Endodermal cell (in vitro differentiated cells): ENCODE measurements around the gene TP53INP2. TPM values are rescaled to one million over a fixed set of nuclear protein-coding genes. Genes with fewer than 3 reads are reported as not detected.

ENCODE experiments used
- DNase-seq: peaks from one replicate; pipeline ENCODE4 v3.0.0-alpha.2; 2017
- H3K27ac ChIP-seq: 2 replicates; pipeline ENCODE4 v1.5.1; 2013; ENCODE audit warnings: mild to moderate bottlenecking, low read depth, low read length, moderate library complexity
- H3K27me3 ChIP-seq: 2 replicates; pipeline ENCODE4 v1.6.1; 2013; ENCODE audit warnings: mild to moderate bottlenecking, low read length, moderate library complexity; ENCODE audit not compliant: insufficient read depth, control insufficient read depth, poor library complexity, severe bottlenecking
- H3K36me3 ChIP-seq: 2 replicates; pipeline ENCODE4 v1.7.0; 2013; ENCODE audit warnings: mild to moderate bottlenecking, low read length, moderate library complexity; ENCODE audit not compliant: control insufficient read depth, insufficient read depth
- H3K4me1 ChIP-seq: one replicate; pipeline ENCODE4 v1.7.0; 2013; ENCODE audit warnings: low read length; ENCODE audit not compliant: control insufficient read depth, insufficient read depth
- H3K4me3 ChIP-seq: 2 replicates; pipeline ENCODE4 v1.5.1; 2013; ENCODE audit warnings: mild to moderate bottlenecking, low read length, moderate library complexity
- H3K9ac ChIP-seq: 2 replicates; pipeline ENCODE4 v1.6.1; 2013; ENCODE audit warnings: mild to moderate bottlenecking, low read length, moderate library complexity; ENCODE audit not compliant: poor library complexity, severe bottlenecking; ENCODE audit errors: extremely low read depth
- H3K9me3 ChIP-seq: 2 replicates; pipeline ENCODE4 v1.6.1; 2013; ENCODE audit warnings: mild to moderate bottlenecking, low read length, moderate library complexity; ENCODE audit not compliant: control insufficient read depth
- H3K27ac Mint-ChIP-seq: 2 replicates; pipeline ENCODE4 v1.8.0; 2020; ENCODE audit warnings: mixed read lengths
- H3K27me3 Mint-ChIP-seq: 2 replicates; pipeline ENCODE4 v1.8.0; 2021; ENCODE audit warnings: mild to moderate bottlenecking, mixed read lengths; ENCODE audit not compliant: insufficient read depth
- H3K36me3 Mint-ChIP-seq: 2 replicates; pipeline ENCODE4 v1.8.0; 2020; ENCODE audit warnings: low read depth, mixed read lengths
- H3K4me1 Mint-ChIP-seq: 2 replicates; pipeline ENCODE4 v1.8.0; 2020; ENCODE audit warnings: mixed read lengths
- H3K4me3 Mint-ChIP-seq: 2 replicates; pipeline ENCODE4 v1.8.0; 2020; ENCODE audit warnings: mild to moderate bottlenecking, moderate library complexity, mixed read lengths
- H3K9me3 Mint-ChIP-seq: 2 replicates; pipeline ENCODE4 v1.8.0; 2020; ENCODE audit warnings: mild to moderate bottlenecking, mixed read lengths
- CTCF ChIP-seq: fragments of 200-600 bp; sonication (generic); conservative IDR thresholded peaks from 2 replicates; pipeline ENCODE4 v1.5.0; 2021; ENCODE audit warnings: antibody characterized with exemption, mild to moderate bottlenecking
- WGBS, 2 experiments: methylation state at CpG; one replicate each; pipeline versions ENCODE4 v1.1.5 to v1.1.7; 2013; ENCODE audit warnings: missing lambda C conversion rate in 2 of 2, mixed read lengths in 1 of 2; ENCODE audit not compliant: insufficient coverage in 1 of 2, insufficient read length in 1 of 2; 5-methylcytosine and 5-hydroxymethylcytosine counted together
- total RNA-seq, 2 donors: library from RNA; stranded (reverse); fragmentation: NEBNext Ultra II Directional in 1 of 2; extraction: Animal tissue kit (Norgen Biotek cat#: 25700) in 1 of 2; gene quantifications; 2 replicates in 1 of 2; 3 replicates in 1 of 2; pipeline ENCODE4 v1.2.1, GENCODE V29; 2021

The TP53INP2 gene
- total RNA-seq, 2 donors from 2014 or later, result 7.0 to 20.2 TPM

GRCh38 chr20:34691838-34692237 lies 12.3 kb upstream of the TP53INP2 start:
- no peaks in the 10 kb centered on the region for H3K27me3 ChIP-seq
- Mint-ChIP-seq H3K27ac (no peak overlapping the region), H3K4me3 (no peak overlapping the region), H3K27me3 (peaks cover 4% of the 10 kb centered on the region), H3K36me3 (no peaks in the 10 kb centered on the region), H3K9me3 (no peaks in the 10 kb centered on the region), H3K4me1 (no peaks in the 10 kb centered on the region)
- TF ChIP-seq CTCF, result no peak
- H3K27ac ChIP-seq, result no peak overlapping the region
- 86 to 100% methylated on average over 2 of the region's 3 CpGs for WGBS, 2 experiments
- no peak overlapping the region for H3K9ac ChIP-seq
- no peak overlapping the region for H3K4me3 ChIP-seq
- H3K9me3 ChIP-seq, result no peaks in the 10 kb centered on the region
- DNase-seq, result no peak
- H3K4me1 ChIP-seq, result no peaks in the 10 kb centered on the region
- H3K36me3 ChIP-seq, result no peaks in the 10 kb centered on the region

- Histone ChIP-seq H3K4me3 (no peak overlapping the region), H3K27me3 (no peaks in the 10 kb centered on the region), H3K27ac (no peak overlapping the region), H3K4me1 (no peaks in the 10 kb centered on the region), H3K36me3 (no peaks in the 10 kb centered on the region), H3K9me3 (no peaks in the 10 kb centered on the region), H3K9ac (no peak overlapping the region)
- TF ChIP-seq CTCF, result no peak
- H3K9me3 Mint-ChIP-seq, result no peaks in the 10 kb centered on the region
- no peaks in the 10 kb centered on the region for H3K36me3 Mint-ChIP-seq
- H3K27ac Mint-ChIP-seq, result no peak overlapping the region
- H3K4me3 Mint-ChIP-seq, result no peak overlapping the region
- WGBS, 2 experiments, result 82 to 83% methylated on average over 1 to 4 of the region's 4 CpGs
- no peak for DNase-seq
- H3K4me1 Mint-ChIP-seq, result no peaks in the 10 kb centered on the region
- peaks cover 9% of the 10 kb centered on the region for H3K27me3 Mint-ChIP-seq
Measured at GRCh38 chr20:34693414-34693813, 10.7 kb upstream of the TP53INP2 start.

- DNase-seq, result no peak
- 86 to 92% methylated on average over 4 to 6 of the region's 6 CpGs for WGBS, 2 experiments
- Mint-ChIP-seq H3K4me1 (peaks cover 25% of the 10 kb centered on the region), H3K9me3 (no peaks in the 10 kb centered on the region), H3K27ac (no peak overlapping the region), H3K4me3 (no peak overlapping the region), H3K27me3 (peaks cover 21% of the 10 kb centered on the region), H3K36me3 (no peaks in the 10 kb centered on the region)
- Histone ChIP-seq H3K4me3 (no peak overlapping the region), H3K36me3 (no peaks in the 10 kb centered on the region), H3K4me1 (peaks cover 5% of the 10 kb centered on the region), H3K27me3 (peaks cover 8% of the 10 kb centered on the region), H3K9me3 (no peaks in the 10 kb centered on the region), H3K9ac (no peak overlapping the region), H3K27ac (no peak overlapping the region)
- TF ChIP-seq CTCF, result no peak
Measured at GRCh38 chr20:34701405-34702085, 2.6 kb upstream of the TP53INP2 start.
